A673 (cell line): ENCODE results near the gene PLA2G4B. TPM values are rescaled to one million over a fixed set of nuclear protein-coding genes. Genes with fewer than 3 reads are reported as not detected.

Source experiments
- BruUV-seq: library from RNA; stranded (reverse); fragments of 400-500 nt; replicated peaks from 2 replicates; lab custom pipeline; 2021; lab: Mats Ljungman, UMichigan
- CTCF ChIA-PET: fragments of 300-600 bp; sonication (Branson Sonifier 250); formaldehyde crosslinking; loops from one replicate; lab custom pipeline; 2022; ENCODE audit warnings: antibody characterized with exemption; lab: Charles Lee
- POLR2A ChIA-PET: fragments of 300-600 bp; sonication (Branson Sonifier 250); formaldehyde crosslinking; loops from one replicate; lab custom pipeline; 2022; ENCODE audit warnings: antibody characterized with exemption; ENCODE audit not compliant: low non-redundant PET; lab: Charles Lee
- DNase-seq: peaks from one replicate; pipeline ENCODE4 v3.0.0-alpha.2; 2015; ENCODE audit warnings: low spot score
- H3K27ac ChIP-seq: fragments of 200-600 bp; sonication (generic); 2 replicates; pipeline ENCODE4 v1.5.1; 2016; ENCODE audit warnings: mixed run types, low read depth, mild to moderate bottlenecking, mixed read lengths, antibody characterized with exemption, low read length; ENCODE audit not compliant: poor library complexity, severe bottlenecking
- H3K27me3 ChIP-seq: fragments of 200-600 bp; sonication (generic); replicated peaks from 2 replicates; pipeline ENCODE4 v1.6.1; 2017; ENCODE audit warnings: mixed run types, low read depth, mild to moderate bottlenecking, mixed read lengths, antibody characterized with exemption, low read length; ENCODE audit not compliant: insufficient read depth, poor library complexity
- H3K36me3 ChIP-seq: fragments of 200-600 bp; sonication (generic); 2 replicates; pipeline ENCODE4 v1.6.1; 2016; ENCODE audit warnings: mixed run types, mild to moderate bottlenecking, mixed read lengths, antibody characterized with exemption, low read length; ENCODE audit not compliant: insufficient read depth, poor library complexity, severe bottlenecking
- H3K4me1 ChIP-seq: fragments of 200-600 bp; sonication (generic); 2 replicates; pipeline ENCODE4 v1.6.1; 2017; ENCODE audit warnings: mixed run types, mild to moderate bottlenecking, mixed read lengths, antibody characterized with exemption, low read length; ENCODE audit not compliant: insufficient read depth, poor library complexity, severe bottlenecking
- H3K4me3 ChIP-seq: fragments of 200-600 bp; sonication (generic); 2 replicates; pipeline ENCODE4 v1.5.1; 2016; ENCODE audit warnings: low read depth, mixed run types, mild to moderate bottlenecking, mixed read lengths, low read length; ENCODE audit not compliant: poor library complexity, severe bottlenecking
- H3K9me3 ChIP-seq: fragments of 200-600 bp; sonication (generic); 2 replicates; pipeline ENCODE4 v1.6.1; 2016; ENCODE audit warnings: mixed run types, low read depth, mild to moderate bottlenecking, mixed read lengths, antibody characterized with exemption, low read length; ENCODE audit not compliant: poor library complexity, severe bottlenecking
- CTCF ChIP-seq: fragments of 300-800, 200-600 bp; sonication (generic); conservative IDR thresholded peaks from 2 replicates; pipeline ENCODE4 v1.5.1; 2017; ENCODE audit warnings: low read depth, mild to moderate bottlenecking, antibody characterized with exemption, low read length, moderate library complexity, mixed read lengths
- EZH2 ChIP-seq: fragments of 200-600 bp; sonication (generic); IDR thresholded peaks from 2 replicates; pipeline ENCODE4 v1.6.1; 2017; ENCODE audit warnings: borderline replicate concordance, low read depth, mild to moderate bottlenecking, mixed read lengths, antibody characterized with exemption, low read length; ENCODE audit not compliant: poor library complexity, severe bottlenecking
- intact Hi-C: fragments of 100-400 bp; cut with micrococcal nuclease; formaldehyde crosslinking; loops from one replicate; pipeline ENCODE4 v1.10.0; 2022; ENCODE audit not compliant: unreplicated experiment
- total RNA-seq: library from RNA; stranded (reverse); gene quantifications from 2 replicates; pipeline ENCODE4 v1.2.3, GENCODE V29; 2021

Gene PLA2G4B
- total RNA-seq, 1 experiment from 2014 or later: 7.4 TPM

- CTCF ChIA-PET: no interaction called here
- Histone ChIP-seq H3K27ac (no peak overlapping the region), H3K36me3 (peaks cover 9% of the 10 kb centered on the region), H3K9me3 (no peaks in the 10 kb centered on the region), H3K4me3 (no peak overlapping the region), H3K4me1 (no peaks in the 10 kb centered on the region), H3K27me3 (no peaks in the 10 kb centered on the region)
- no TSS peak for BruUV-seq
- intact Hi-C loops: no loop called here
- DNase-seq: no peak
- TF ChIP-seq CTCF (no peak), EZH2 (no peak)
- POLR2A ChIA-PET: no interaction called here
Observed at GRCh38 chr15:41848631-41849030, 10.0 kb downstream of the PLA2G4B start.

GRCh38 chr15:41849204-41849603 is 10.6 kb downstream of the PLA2G4B start:
- Histone ChIP-seq H3K4me1 (no peaks in the 10 kb centered on the region), H3K27me3 (no peaks in the 10 kb centered on the region), H3K9me3 (no peaks in the 10 kb centered on the region), H3K27ac (no peak overlapping the region), H3K36me3 (peaks cover 9% of the 10 kb centered on the region), H3K4me3 (no peak overlapping the region)
- TF ChIP-seq CTCF (no peak), EZH2 (no peak)
- intact Hi-C loops: no loop called here
- ChIA-PET POLR2A (no interaction called here), CTCF (no interaction called here)
- DNase-seq: no peak
- BruUV-seq: no TSS peak

- POLR2A ChIA-PET: no interaction called here
- CTCF ChIA-PET: no interaction called here
- Histone ChIP-seq H3K4me3 (no peak overlapping the region), H3K27ac (no peak overlapping the region), H3K36me3 (peaks cover 9% of the 10 kb centered on the region), H3K27me3 (no peaks in the 10 kb centered on the region), H3K4me1 (no peaks in the 10 kb centered on the region), H3K9me3 (no peaks in the 10 kb centered on the region)
- no TSS peak for BruUV-seq
- intact Hi-C loops: no loop called here
- DNase-seq: no peak
- TF ChIP-seq EZH2 (no peak), CTCF (no peak)
Observed at GRCh38 chr15:41849861-41850260, 11.2 kb downstream of the PLA2G4B start.
